Keratinocyte (primary cell): Measurements from ENCODE around the gene CRADD.

Experiments
- CTCF ChIP-seq, 3 experiments: IDR thresholded peaks in 1 of 3; conservative IDR thresholded peaks in 1 of 3; optimal IDR thresholded peaks in 1 of 3; 2 replicates in 2 of 3; 3 replicates in 1 of 3; pipeline versions ENCODE3 to v1.5.1; 2011; ENCODE audit warnings: low read length in 3 of 3, mild to moderate bottlenecking in 3 of 3, moderate library complexity in 2 of 3, control low read depth in 1 of 3, inconsistent platforms in 1 of 3; ENCODE audit not compliant: insufficient read depth in 2 of 3; ENCODE audit errors: extremely low read depth in 1 of 3
- EZH2 ChIP-seq: IDR thresholded peaks from one replicate; pipeline ENCODE4 v1.6.1; 2012; ENCODE audit warnings: inconsistent platforms, mild to moderate bottlenecking, low read length, moderate library complexity

- TF ChIP-seq CTCF (optimal IDR thresholded peaks at IDR 0.05 in 1 of 3, IDR thresholded peaks at IDR 0.05 in 1 of 3, conservative IDR thresholded peaks at IDR 0.05 in 1 of 3; ENCODE audit: extremely low read depth in 1 of 3, insufficient read depth in 2 of 3, low read length in 3 of 3) (no peak), EZH2 (no peak)
Observed at GRCh38 chr12:93733928-93734327, 56.8 kb downstream of the CRADD start.
